VCaP (cell line): ENCODE results near the gene PAQR3.
A peak's percentile ranks its signal among the peaks of the same experiment; 100 is the strongest.
"Not testable (repeated sequence)": the region's sequence is repeated elsewhere in the genome, so short reads cannot be mapped to it uniquely, and the experiment has no call there.

ENCODE experiments used
- H3K27ac ChIP-seq: fragments of 450-650 bp; 2 replicates; pipeline ENCODE4 v1.5.1; 2017
- TF ChIP-seq, protein P1 (sequence below): fragments of 450-650 bp; conservative IDR thresholded peaks from 2 replicates; pipeline ENCODE4 v1.5.1; 2017; ENCODE audit warnings: mild to moderate bottlenecking, moderate library complexity

Gene PAQR3

DNA sequence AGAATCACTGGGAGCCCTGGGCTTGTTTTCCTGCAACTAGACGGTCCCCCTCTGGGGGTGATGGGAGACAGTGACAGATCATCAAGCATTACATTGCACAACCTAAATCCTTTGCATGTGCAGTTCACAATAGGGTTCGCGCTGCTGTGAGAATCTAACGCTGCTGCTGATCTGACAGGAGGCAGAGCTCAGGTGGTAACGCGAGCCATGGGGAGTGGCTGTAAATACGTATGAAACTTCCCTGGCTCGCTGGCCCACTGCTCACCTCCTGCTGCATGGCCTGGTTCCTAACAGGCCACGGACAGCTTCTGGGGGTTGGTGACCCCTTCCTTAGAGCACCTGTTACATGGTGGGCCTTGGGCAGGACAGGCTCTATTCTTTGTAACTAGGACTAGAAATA lies 10.4 kb downstream of the PAQR3 start:
- H3K27ac ChIP-seq, result no peak overlapping the region
- TF ChIP-seq, protein P1, sequence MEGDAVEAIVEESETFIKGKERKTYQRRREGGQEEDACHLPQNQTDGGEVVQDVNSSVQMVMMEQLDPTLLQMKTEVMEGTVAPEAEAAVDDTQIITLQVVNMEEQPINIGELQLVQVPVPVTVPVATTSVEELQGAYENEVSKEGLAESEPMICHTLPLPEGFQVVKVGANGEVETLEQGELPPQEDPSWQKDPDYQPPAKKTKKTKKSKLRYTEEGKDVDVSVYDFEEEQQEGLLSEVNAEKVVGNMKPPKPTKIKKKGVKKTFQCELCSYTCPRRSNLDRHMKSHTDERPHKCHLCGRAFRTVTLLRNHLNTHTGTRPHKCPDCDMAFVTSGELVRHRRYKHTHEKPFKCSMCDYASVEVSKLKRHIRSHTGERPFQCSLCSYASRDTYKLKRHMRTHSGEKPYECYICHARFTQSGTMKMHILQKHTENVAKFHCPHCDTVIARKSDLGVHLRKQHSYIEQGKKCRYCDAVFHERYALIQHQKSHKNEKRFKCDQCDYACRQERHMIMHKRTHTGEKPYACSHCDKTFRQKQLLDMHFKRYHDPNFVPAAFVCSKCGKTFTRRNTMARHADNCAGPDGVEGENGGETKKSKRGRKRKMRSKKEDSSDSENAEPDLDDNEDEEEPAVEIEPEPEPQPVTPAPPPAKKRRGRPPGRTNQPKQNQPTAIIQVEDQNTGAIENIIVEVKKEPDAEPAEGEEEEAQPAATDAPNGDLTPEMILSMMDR, result no peak

DNA sequence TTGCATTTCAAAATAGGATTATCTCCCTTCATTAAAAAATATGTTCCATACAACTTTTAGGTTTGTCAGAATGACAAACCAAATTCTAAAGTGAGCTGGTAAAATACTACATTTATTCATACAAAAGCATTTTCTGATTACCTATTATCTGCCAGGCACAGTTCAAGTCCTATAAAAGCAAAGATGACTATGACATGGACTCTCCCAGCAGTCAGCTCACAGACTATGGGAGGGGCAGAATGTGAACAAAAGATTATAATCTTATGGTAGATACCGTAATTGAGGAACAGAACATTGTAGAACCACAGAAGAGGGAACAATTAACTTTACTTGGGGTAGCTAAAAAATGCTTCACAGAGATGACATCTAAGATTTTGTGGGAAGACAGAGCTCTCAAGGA lies 12.4 kb downstream of the PAQR3 start:
- no peak overlapping the region for H3K27ac ChIP-seq

DNA sequence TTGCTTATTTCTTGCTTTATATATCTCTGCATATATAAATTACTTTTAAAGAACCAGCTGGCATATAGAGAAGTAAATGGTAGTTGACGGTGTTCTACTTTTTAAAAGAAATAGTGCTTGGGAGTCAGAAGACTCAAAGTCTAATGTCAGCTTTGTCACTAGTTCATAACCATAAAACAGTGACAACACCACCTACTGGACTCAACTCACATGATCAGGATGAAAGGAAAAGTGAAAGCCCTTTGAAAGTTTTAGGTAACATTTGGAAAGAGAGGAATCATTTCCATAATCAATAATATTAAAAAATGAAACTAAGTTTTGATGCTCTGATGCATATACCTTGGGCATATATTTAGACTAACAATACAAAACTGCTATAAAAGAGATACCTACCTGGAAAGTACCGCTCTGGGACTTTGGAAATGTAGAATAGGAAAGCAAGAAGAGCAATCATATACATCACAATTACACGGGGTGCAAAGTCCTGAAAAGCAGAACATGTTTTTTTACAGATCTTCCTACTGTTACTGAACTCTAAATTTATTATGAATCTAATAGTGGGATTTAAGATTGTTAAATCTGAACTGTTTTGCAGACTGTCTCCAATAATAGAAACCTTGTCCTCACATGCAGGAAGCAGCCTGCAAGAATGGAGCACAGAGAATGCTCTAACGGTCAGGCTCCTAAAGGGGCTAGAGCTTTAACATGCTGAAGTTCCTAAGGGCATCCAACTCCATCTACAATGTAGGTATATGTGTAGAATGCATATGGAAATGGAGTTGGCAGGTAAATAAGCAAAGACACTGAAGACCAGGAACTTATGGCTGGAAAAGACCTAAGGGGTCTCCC lies 15.6 kb downstream of the PAQR3 start:
- TF ChIP-seq, protein P1, result peak; percentile 68
- H3K27ac ChIP-seq, result no peak overlapping the region

More for the DNA sequence above, 12.4 kb downstream of the PAQR3 start:
- TF ChIP-seq, protein P1, result no peak

DNA sequence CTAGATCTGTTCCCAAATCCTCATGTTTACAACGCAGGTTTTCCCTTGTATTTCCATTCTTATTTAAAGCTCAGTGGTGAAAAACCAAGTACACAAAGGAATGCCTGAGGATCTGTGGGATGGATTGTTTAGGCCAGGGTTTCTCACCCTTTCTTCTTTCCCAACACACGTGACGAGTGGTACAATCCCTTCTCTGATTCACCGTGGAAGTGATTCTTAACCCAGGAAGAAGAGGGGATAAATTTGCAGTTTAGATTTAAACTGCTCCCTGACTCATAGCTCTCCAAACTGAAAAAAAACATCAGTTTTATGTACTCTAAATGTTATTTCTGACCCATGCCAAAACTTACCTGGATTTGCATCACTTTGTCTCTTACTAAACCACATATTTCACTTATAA lies 17.0 kb downstream of the PAQR3 start:
- TF ChIP-seq, protein P1, result no peak
- H3K27ac ChIP-seq, result no peak overlapping the region

DNA sequence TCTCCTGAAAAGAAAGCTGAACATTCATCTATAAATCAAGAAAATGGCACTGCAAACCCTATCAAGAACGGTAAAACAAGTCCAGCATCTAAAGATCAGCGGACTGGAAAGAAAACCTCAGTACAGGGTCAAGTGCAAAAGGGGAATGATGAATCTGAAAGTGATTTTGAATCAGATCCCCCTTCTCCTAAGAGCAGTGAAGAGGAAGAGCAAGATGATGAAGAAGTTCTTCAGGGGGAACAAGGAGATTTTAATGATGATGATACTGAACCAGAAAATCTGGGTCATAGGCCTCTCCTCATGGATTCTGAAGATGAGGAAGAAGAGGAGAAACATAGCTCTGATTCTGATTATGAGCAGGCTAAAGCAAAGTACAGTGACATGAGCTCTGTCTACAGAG lies 28.6 kb downstream of the PAQR3 start:
- TF ChIP-seq, protein P1, result no peak
- no peak overlapping the region for H3K27ac ChIP-seq

DNA sequence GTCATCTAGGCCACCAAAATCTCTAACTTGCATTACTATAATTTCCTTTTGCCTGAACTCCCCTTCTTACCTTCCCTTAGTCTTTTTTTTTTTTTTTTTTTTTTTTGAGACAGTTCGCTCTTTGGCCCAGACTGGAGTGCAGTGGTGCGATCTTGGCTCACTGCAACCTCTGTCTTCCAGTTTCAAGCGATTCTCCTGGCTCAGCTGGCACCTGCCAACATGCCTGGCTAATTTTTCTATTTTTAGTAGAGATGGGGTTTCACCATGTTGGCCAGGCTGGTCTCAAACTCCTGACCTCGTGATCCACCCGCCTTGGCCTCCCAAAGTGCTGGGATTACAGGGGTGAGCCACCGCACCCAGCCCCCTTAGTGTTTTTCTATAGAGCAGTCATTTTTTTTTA lies 30.3 kb downstream of the PAQR3 start:
- H3K27ac ChIP-seq, result not testable (repeated sequence)

DNA sequence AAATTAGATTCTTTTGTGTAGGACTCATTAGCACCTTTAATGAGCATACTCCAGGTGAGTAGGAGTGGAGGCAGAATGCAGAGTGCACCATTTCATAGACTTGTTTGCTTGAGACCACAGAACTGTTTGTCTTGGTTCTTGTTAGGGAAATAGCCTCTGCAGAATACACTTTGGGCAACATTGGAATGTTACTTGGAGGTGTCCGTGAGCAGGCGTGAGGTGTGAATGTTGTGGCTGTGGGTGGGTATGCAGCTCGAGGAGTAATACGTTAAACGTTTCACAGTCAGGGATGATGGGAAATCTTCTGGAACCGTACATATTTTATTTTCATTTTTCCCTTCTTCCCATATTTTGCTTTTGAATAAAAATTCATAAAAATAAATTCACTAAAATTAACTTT lies 31.6 kb downstream of the PAQR3 start:
- no peak overlapping the region for H3K27ac ChIP-seq
- TF ChIP-seq, protein P1, result no peak

DNA sequence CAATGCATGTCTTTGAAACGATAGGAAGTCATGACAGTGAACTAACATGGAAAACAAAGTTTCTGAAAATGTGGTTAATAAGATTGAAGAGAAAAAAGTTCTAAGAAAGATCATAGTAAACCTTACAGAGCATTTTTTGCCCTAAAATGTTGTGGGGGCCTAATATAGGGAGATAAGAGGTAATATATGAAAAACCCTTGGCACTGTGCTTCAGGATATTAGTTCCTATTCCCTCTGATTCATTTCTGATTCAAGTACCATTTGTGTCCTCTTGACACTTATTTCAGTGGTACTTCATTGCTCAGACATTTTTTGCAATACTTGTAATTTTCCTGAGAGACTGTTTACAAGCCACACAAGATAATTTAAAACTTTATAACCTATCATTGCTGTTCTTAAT lies 35.1 kb downstream of the PAQR3 start:
- TF ChIP-seq, protein P1, result no peak
- no peak overlapping the region for H3K27ac ChIP-seq
